Activated T-helper 2 cell treated with anti-CD3 and anti-CD28 coated beads, Interferon-gamma antibody, Interleukin-2, Interleukin-4, amounts not matched to agents 10 μg/mL and 5 μg/mL and 100 μg/mL, durations not matched to agents 14 hours and 24 hours and 36 hours (primary cell): Measurements from ENCODE around the gene ALPL. TPM values are rescaled to one million over a fixed set of nuclear protein-coding genes. Genes with fewer than 3 reads are reported as not detected.

Experiments used
- DNase-seq: peaks from one replicate; pipeline ENCODE4 v3.0.0; 2021; ENCODE audit warnings: low spot score
- H3K27ac Mint-ChIP-seq: one replicate; pipeline ENCODE4 v1.8.0; 2021; ENCODE audit warnings: mixed read lengths
- H3K27me3 Mint-ChIP-seq: one replicate; pipeline ENCODE4 v1.8.0; 2021; ENCODE audit warnings: low read depth, mixed read lengths
- H3K36me3 Mint-ChIP-seq: one replicate; pipeline ENCODE4 v1.8.0; 2021; ENCODE audit warnings: low read depth, mixed read lengths
- H3K4me1 Mint-ChIP-seq: one replicate; pipeline ENCODE4 v1.8.0; 2021; ENCODE audit warnings: low read depth, mixed read lengths
- H3K4me3 Mint-ChIP-seq: one replicate; pipeline ENCODE4 v1.8.0; 2021; ENCODE audit warnings: low read depth, mild to moderate bottlenecking, moderate library complexity, mixed read lengths
- H3K9me3 Mint-ChIP-seq: one replicate; pipeline ENCODE4 v1.8.0; 2021; ENCODE audit warnings: mixed read lengths
- intact Hi-C: fragments of 100-400 bp; cut with micrococcal nuclease; formaldehyde crosslinking; loops from one replicate; pipeline ENCODE4 v1.15.1; 2023
- total RNA-seq: library from RNA; stranded (reverse); gene quantifications from 2 replicates; pipeline ENCODE4 v1.2.3, GENCODE V29; 2022

The ALPL gene
- total RNA-seq, 1 donor from 2014 or later: not detected

- no peak overlapping the region for H3K4me3 Mint-ChIP-seq
- DNase-seq: no peak
- H3K27me3 Mint-ChIP-seq: no peaks in the 10 kb centered on the region
- H3K27ac Mint-ChIP-seq: no peak overlapping the region
- H3K36me3 Mint-ChIP-seq: no peaks in the 10 kb centered on the region
- no peaks in the 10 kb centered on the region for H3K9me3 Mint-ChIP-seq
- no peaks in the 10 kb centered on the region for H3K4me1 Mint-ChIP-seq
- intact Hi-C loops: no loop called here
These were observed 63.0 kb downstream of the ALPL start for GRCh38 chr1:21572221-21572620.

- Mint-ChIP-seq H3K9me3 (no peaks in the 10 kb centered on the region), H3K27me3 (no peaks in the 10 kb centered on the region), H3K4me3 (no peak overlapping the region), H3K36me3 (no peaks in the 10 kb centered on the region), H3K27ac (no peak overlapping the region), H3K4me1 (no peaks in the 10 kb centered on the region)
- no peak for DNase-seq
- intact Hi-C loops: no loop called here
These were observed 63.6 kb downstream of the ALPL start for GRCh38 chr1:21572735-21573277.

GRCh38 chr1:21573475-21573874 lies 64.3 kb downstream of the ALPL start:
- intact Hi-C loops: no loop called here
- Mint-ChIP-seq H3K9me3 (no peaks in the 10 kb centered on the region), H3K4me3 (no peak overlapping the region), H3K36me3 (no peaks in the 10 kb centered on the region), H3K4me1 (no peaks in the 10 kb centered on the region), H3K27me3 (no peaks in the 10 kb centered on the region), H3K27ac (no peak overlapping the region)
- no peak for DNase-seq

- H3K4me3 Mint-ChIP-seq: no peak overlapping the region
- intact Hi-C loops: no loop called here
- no peaks in the 10 kb centered on the region for H3K4me1 Mint-ChIP-seq
- H3K27me3 Mint-ChIP-seq: no peaks in the 10 kb centered on the region
- no peak for DNase-seq
- H3K27ac Mint-ChIP-seq: no peak overlapping the region
- H3K36me3 Mint-ChIP-seq: no peaks in the 10 kb centered on the region
- H3K9me3 Mint-ChIP-seq: no peaks in the 10 kb centered on the region
These were observed 64.8 kb downstream of the ALPL start for GRCh38 chr1:21573971-21574465.

GRCh38 chr1:21574466-21575151 lies 65.4 kb downstream of the ALPL start:
- intact Hi-C loops: no loop called here
- no peaks in the 10 kb centered on the region for H3K4me1 Mint-ChIP-seq
- no peak overlapping the region for H3K27ac Mint-ChIP-seq
- no peaks in the 10 kb centered on the region for H3K36me3 Mint-ChIP-seq
- no peak for DNase-seq
- no peak overlapping the region for H3K4me3 Mint-ChIP-seq
- no peaks in the 10 kb centered on the region for H3K9me3 Mint-ChIP-seq
- H3K27me3 Mint-ChIP-seq: no peaks in the 10 kb centered on the region

GRCh38 chr1:21575351-21575942 lies 66.2 kb downstream of the ALPL start:
- Mint-ChIP-seq H3K27ac (no peak overlapping the region), H3K4me3 (no peak overlapping the region)

GRCh38 chr1:21576031-21576797 lies 67.0 kb downstream of the ALPL start:
- Mint-ChIP-seq H3K4me1 (no peaks in the 10 kb centered on the region), H3K9me3 (no peaks in the 10 kb centered on the region), H3K27me3 (no peaks in the 10 kb centered on the region), H3K4me3 (no peak overlapping the region), H3K36me3 (no peaks in the 10 kb centered on the region), H3K27ac (no peak overlapping the region)
- no peak for DNase-seq
- intact Hi-C loops: no loop called here

More at GRCh38 chr1:21575351-21575942, 66.2 kb downstream of the ALPL start:
- Mint-ChIP-seq H3K4me1 (no peaks in the 10 kb centered on the region), H3K9me3 (no peaks in the 10 kb centered on the region), H3K36me3 (no peaks in the 10 kb centered on the region), H3K27me3 (no peaks in the 10 kb centered on the region)
- DNase-seq: no peak
- intact Hi-C loops: no loop called here

- Mint-ChIP-seq H3K36me3 (no peaks in the 10 kb centered on the region), H3K27ac (no peak overlapping the region), H3K4me1 (no peaks in the 10 kb centered on the region), H3K27me3 (no peaks in the 10 kb centered on the region), H3K9me3 (no peaks in the 10 kb centered on the region), H3K4me3 (no peak overlapping the region)
- no peak for DNase-seq
- intact Hi-C loops: no loop called here
These were observed 67.6 kb downstream of the ALPL start for GRCh38 chr1:21576798-21577187.

- DNase-seq: no peak
- Mint-ChIP-seq H3K9me3 (no peaks in the 10 kb centered on the region), H3K4me1 (no peaks in the 10 kb centered on the region), H3K36me3 (no peaks in the 10 kb centered on the region), H3K27ac (no peak overlapping the region), H3K4me3 (no peak overlapping the region), H3K27me3 (no peaks in the 10 kb centered on the region)
- intact Hi-C loops: no loop called here
These were observed 68.1 kb downstream of the ALPL start for GRCh38 chr1:21577324-21577723.

- Mint-ChIP-seq H3K4me3 (no peak overlapping the region), H3K4me1 (no peaks in the 10 kb centered on the region), H3K27me3 (no peaks in the 10 kb centered on the region), H3K9me3 (no peaks in the 10 kb centered on the region), H3K27ac (no peak overlapping the region), H3K36me3 (no peaks in the 10 kb centered on the region)
- DNase-seq: no peak
- intact Hi-C loops: no loop called here
These were observed 68.7 kb downstream of the ALPL start for GRCh38 chr1:21577933-21578332.

- no peaks in the 10 kb centered on the region for H3K9me3 Mint-ChIP-seq
- no peak for DNase-seq
- H3K4me1 Mint-ChIP-seq: no peaks in the 10 kb centered on the region
- no peak overlapping the region for H3K4me3 Mint-ChIP-seq
- no peaks in the 10 kb centered on the region for H3K36me3 Mint-ChIP-seq
- intact Hi-C loops: no loop called here
- no peaks in the 10 kb centered on the region for H3K27me3 Mint-ChIP-seq
- H3K27ac Mint-ChIP-seq: no peak overlapping the region
These were observed 70.6 kb downstream of the ALPL start for GRCh38 chr1:21579791-21580190.

- H3K27ac Mint-ChIP-seq: no peak overlapping the region
- no peaks in the 10 kb centered on the region for H3K4me1 Mint-ChIP-seq
- no peaks in the 10 kb centered on the region for H3K9me3 Mint-ChIP-seq
- no peak overlapping the region for H3K4me3 Mint-ChIP-seq
- intact Hi-C loops: no loop called here
- no peaks in the 10 kb centered on the region for H3K36me3 Mint-ChIP-seq
- H3K27me3 Mint-ChIP-seq: peaks cover 2% of the 10 kb centered on the region
- no peak for DNase-seq
These were observed 74.9 kb downstream of the ALPL start for GRCh38 chr1:21584096-21584495.

GRCh38 chr1:21585037-21585436 lies 75.8 kb downstream of the ALPL start:
- DNase-seq: no peak
- Mint-ChIP-seq H3K4me3 (no peak overlapping the region), H3K9me3 (no peaks in the 10 kb centered on the region), H3K36me3 (no peaks in the 10 kb centered on the region), H3K27me3 (peaks cover 2% of the 10 kb centered on the region), H3K4me1 (no peaks in the 10 kb centered on the region), H3K27ac (no peak overlapping the region)
- intact Hi-C loops: no loop called here
